ENCODE data around the gene NCOA7.

GRCh38 chr6:125918681-125919566, 128.2 kb downstream of the NCOA7 start:
- TF ChIP-seq CTCF (IDR thresholded peaks at IDR 0.05; ENCODE audit: control extremely low read depth in 1 of 3, insufficient read depth in 1 of 3, low read depth in 1 of 3, low read length in 3 of 3) (no peak), TCF12 (IDR thresholded peaks at IDR 0.05; ENCODE audit: low read depth, low read length) (no peak)
